OCI-LY7 (cell line): ENCODE measurements around the gene NDUFA8. TPM values are rescaled to one million over a fixed set of nuclear protein-coding genes. Genes with fewer than 3 reads are reported as not detected.

Experiments
- BruUV-seq: library from RNA; stranded (reverse); fragments of 400-500 nt; replicated peaks from 2 replicates; lab custom pipeline; 2021; lab: Mats Ljungman, UMichigan
- CTCF ChIA-PET: fragments of 300-600 bp; sonication (Branson Sonifier 250); formaldehyde crosslinking; loops from one replicate; lab custom pipeline; 2022; ENCODE audit warnings: antibody characterized with exemption; ENCODE audit not compliant: unreplicated experiment; lab: Charles Lee
- POLR2A ChIA-PET: fragments of 300-600 bp; sonication (Branson Sonifier 250); formaldehyde crosslinking; loops from one replicate; lab custom pipeline; 2022; ENCODE audit warnings: antibody characterized with exemption; lab: Charles Lee
- DNase-seq: peaks from one replicate; pipeline ENCODE4 v3.0.0-alpha.2; 2015; ENCODE audit warnings: low spot score
- H2AFZ ChIP-seq: fragments of 200-600 bp; sonication (generic), shearing (Covaris generic); 2 replicates; pipeline ENCODE4 v1.6.1; 2014; ENCODE audit warnings: mild to moderate bottlenecking, antibody characterized with exemption, low read length, moderate library complexity
- H3K27ac ChIP-seq: fragments of 200-600 bp; sonication (generic); 2 replicates; pipeline ENCODE4 v1.5.1; 2014; ENCODE audit warnings: mixed run types, low read depth, mild to moderate bottlenecking, moderate library complexity, low read length, inconsistent platforms; ENCODE audit not compliant: poor library complexity, severe bottlenecking
- H3K36me3 ChIP-seq: fragments of 200-600 bp; sonication (generic); 2 replicates; pipeline ENCODE4 v1.6.1; 2014; ENCODE audit warnings: mild to moderate bottlenecking, antibody characterized with exemption, low read length, moderate library complexity, mixed read lengths; ENCODE audit not compliant: insufficient read depth
- H3K4me1 ChIP-seq: fragments of 200-600 bp; sonication (generic); 2 replicates; pipeline ENCODE4 v1.5.1; 2014; ENCODE audit warnings: mild to moderate bottlenecking, low read length; ENCODE audit not compliant: insufficient read depth, poor library complexity, severe bottlenecking
- H3K4me2 ChIP-seq: fragments of 200-600 bp; sonication (generic); 2 replicates; pipeline ENCODE4 v1.6.1; 2014; ENCODE audit warnings: mild to moderate bottlenecking, low read length
- H3K4me3 ChIP-seq: fragments of 200-600 bp; sonication (generic); 2 replicates; pipeline ENCODE4 v1.5.1; 2014; ENCODE audit warnings: mild to moderate bottlenecking, low read depth, low read length; ENCODE audit not compliant: poor library complexity, severe bottlenecking
- H3K79me2 ChIP-seq: fragments of 200-600 bp; sonication (generic); 2 replicates; pipeline ENCODE4 v1.6.1; 2016; ENCODE audit warnings: low read depth, mild to moderate bottlenecking, low read length, moderate library complexity, mixed read lengths; ENCODE audit not compliant: insufficient read depth
- H3K9me2 ChIP-seq: fragments of 200-600 bp; sonication (generic); 2 replicates; pipeline ENCODE4 v1.6.1; 2016; ENCODE audit warnings: mild to moderate bottlenecking, low read length, mixed read lengths; ENCODE audit not compliant: insufficient read depth
- H3K9me3 ChIP-seq: fragments of 200-600 bp; sonication (generic); 2 replicates; pipeline ENCODE4 v1.6.1; 2014; ENCODE audit warnings: mild to moderate bottlenecking, mixed run types, low read length, mixed read lengths
- H4K20me1 ChIP-seq: fragments of 200-600 bp; sonication (generic); 2 replicates; pipeline ENCODE4 v1.6.1; 2014; ENCODE audit warnings: mild to moderate bottlenecking, antibody characterized with exemption, low read length, moderate library complexity, mixed read lengths; ENCODE audit not compliant: insufficient read depth
- CTCF ChIP-seq: fragments of 200-600 bp; sonication (generic); conservative IDR thresholded peaks from 2 replicates; pipeline ENCODE4 v1.5.1; 2014; ENCODE audit warnings: mild to moderate bottlenecking, antibody characterized with exemption, low read length, moderate library complexity, mixed read lengths
- EZH2phosphoT487 ChIP-seq: fragments of 200-600 bp; sonication (generic); IDR thresholded peaks from 2 replicates; pipeline ENCODE4 v1.6.1; 2018; ENCODE audit warnings: low read depth, borderline replicate concordance, mild to moderate bottlenecking, mixed run types, antibody characterized with exemption, low read length, moderate library complexity, mixed read lengths
- intact Hi-C: fragments of 100-400 bp; cut with micrococcal nuclease; formaldehyde crosslinking; loops from one replicate; pipeline ENCODE4 v1.10.0; 2022; ENCODE audit not compliant: unreplicated experiment
- total RNA-seq, 2 experiments: library from RNA; depleted of rRNA in 1 of 2; stranded (reverse); fragments of >200 nt in 1 of 2; shearing (Covaris generic) in 1 of 2; gene quantifications; 2 replicates each; pipeline ENCODE4 v1.2.3, GENCODE V29; 2014 to 2022

Gene NDUFA8
- total RNA-seq, 2 experiments from 2014 or later, result 24.2 to 51.0 TPM

GRCh38 chr9:122121391-122121790 lies 38.2 kb downstream of the NDUFA8 start:
- Histone ChIP-seq H3K4me2 (no peak overlapping the region), H3K36me3 (no peaks in the 10 kb centered on the region), H3K4me1 (peaks cover 5% of the 10 kb centered on the region), H3K27ac (no peak overlapping the region), H4K20me1 (no peaks in the 10 kb centered on the region), H2AFZ (no peak overlapping the region), H3K4me3 (no peak overlapping the region), H3K9me2 (no peaks in the 10 kb centered on the region), H3K9me3 (no peaks in the 10 kb centered on the region), H3K79me2 (no peaks in the 10 kb centered on the region)
- TF ChIP-seq EZH2phosphoT487 (no peak), CTCF (no peak)
- intact Hi-C loops, result loop anchor here (5.0 kb wide), 1 partner anchor 331 kb away; no protein-coding TSS in a partner anchor
- CTCF ChIA-PET, result interaction anchor here (1.5 kb wide), 1 partner anchor 22 kb away, joined by 5 read pairs; no protein-coding TSS in a partner anchor
- no TSS peak for BruUV-seq
- POLR2A ChIA-PET, result no interaction called here
- no peak for DNase-seq

GRCh38 chr9:122120316-122121071 lies 39.1 kb downstream of the NDUFA8 start:
- TF ChIP-seq EZH2phosphoT487, result no peak
- DNase-seq, result no peak
- H3K9me2 ChIP-seq, result no peaks in the 10 kb centered on the region
- H3K79me2 ChIP-seq, result no peaks in the 10 kb centered on the region
- H4K20me1 ChIP-seq, result no peaks in the 10 kb centered on the region
- H3K9me3 ChIP-seq, result no peaks in the 10 kb centered on the region
- no peak overlapping the region for H2AFZ ChIP-seq
- no TSS peak for BruUV-seq
- intact Hi-C loops, result loop anchor here (5.0 kb wide), 1 partner anchor 332 kb away; no protein-coding TSS in a partner anchor
- POLR2A ChIA-PET, result no interaction called here
- no peaks in the 10 kb centered on the region for H3K36me3 ChIP-seq
- H3K4me1 ChIP-seq, result peaks cover 5% of the 10 kb centered on the region
- no peak overlapping the region for H3K4me2 ChIP-seq
- H3K4me3 ChIP-seq, result no peak overlapping the region
- CTCF ChIA-PET, result interaction anchor here (0.6 to 1.5 kb wide), 3 partner anchors 21 to 383 kb away, joined by 3 to 5 read pairs (median 4); no protein-coding TSS in a partner anchor
- no peak overlapping the region for H3K27ac ChIP-seq

- Histone ChIP-seq H3K4me2 (no peak overlapping the region), H3K36me3 (no peaks in the 10 kb centered on the region), H3K9me3 (no peaks in the 10 kb centered on the region), H3K4me3 (no peak overlapping the region), H2AFZ (no peak overlapping the region), H3K79me2 (no peaks in the 10 kb centered on the region), H3K27ac (no peak overlapping the region), H3K9me2 (no peaks in the 10 kb centered on the region), H4K20me1 (no peaks in the 10 kb centered on the region), H3K4me1 (peaks cover 5% of the 10 kb centered on the region)
- no peak for DNase-seq
- intact Hi-C loops, result loop anchor here (5.0 kb wide), 1 partner anchor 333 kb away; no protein-coding TSS in a partner anchor
- TF ChIP-seq CTCF, result no peak
- no peak for TF ChIP-seq EZH2phosphoT487
- POLR2A ChIA-PET, result no interaction called here
- CTCF ChIA-PET, result no interaction called here
- no TSS peak for BruUV-seq
Measured at GRCh38 chr9:122119721-122120120, 39.9 kb downstream of the NDUFA8 start.
